IPS-18a (cell line): ENCODE measurements around the gene PMEPA1.

Experiments
- H3K27ac ChIP-seq: one replicate; pipeline ENCODE4 v1.5.1; 2013; ENCODE audit warnings: low read length
- H3K27me3 ChIP-seq: one replicate; pipeline ENCODE4 v1.6.1; 2013; ENCODE audit warnings: mild to moderate bottlenecking, low read length; ENCODE audit not compliant: control insufficient read depth, insufficient read depth
- H3K36me3 ChIP-seq: one replicate; pipeline ENCODE4 v1.6.1; 2013; ENCODE audit warnings: low read depth, low read length; ENCODE audit not compliant: control insufficient read depth
- H3K4me1 ChIP-seq: one replicate; pipeline ENCODE4 v1.6.1; 2013; ENCODE audit warnings: low read depth, low read length; ENCODE audit not compliant: control insufficient read depth
- H3K4me3 ChIP-seq: one replicate; pipeline ENCODE4 v1.5.1; 2013; ENCODE audit warnings: low read length
- H3K9ac ChIP-seq: one replicate; pipeline ENCODE4 v1.6.1; 2013; ENCODE audit warnings: mild to moderate bottlenecking, low read length, moderate library complexity
- H3K9me3 ChIP-seq: one replicate; pipeline ENCODE4 v1.6.1; 2013; ENCODE audit warnings: low read depth, low read length; ENCODE audit not compliant: control insufficient read depth

PMEPA1 gene

GRCh38 chr20:57600320-57601210 lies 109.2 kb downstream of the PMEPA1 start:
- Histone ChIP-seq H3K27ac (no peak overlapping the region), H3K4me1 (no peaks in the 10 kb centered on the region), H3K4me3 (no peak overlapping the region), H3K36me3 (no peaks in the 10 kb centered on the region), H3K9ac (no peak overlapping the region), H3K9me3 (no peaks in the 10 kb centered on the region), H3K27me3 (no peaks in the 10 kb centered on the region)

GRCh38 chr20:57598491-57598890 lies 111.3 kb downstream of the PMEPA1 start:
- no peak overlapping the region for H3K4me3 ChIP-seq
- no peak overlapping the region for H3K9ac ChIP-seq
- no peaks in the 10 kb centered on the region for H3K36me3 ChIP-seq
- H3K27me3 ChIP-seq: no peaks in the 10 kb centered on the region
- no peak overlapping the region for H3K27ac ChIP-seq
- H3K9me3 ChIP-seq: no peaks in the 10 kb centered on the region
- H3K4me1 ChIP-seq: no peaks in the 10 kb centered on the region
